ENCODE results near the gene SOX14. TPM values are rescaled to one million over a fixed set of nuclear protein-coding genes. Genes with fewer than 3 reads are reported as not detected.

The SOX14 gene
- polyA plus RNA-seq, 1 of the 3 experiments (the other 2 are of a cell fraction), result not detected

DNA sequence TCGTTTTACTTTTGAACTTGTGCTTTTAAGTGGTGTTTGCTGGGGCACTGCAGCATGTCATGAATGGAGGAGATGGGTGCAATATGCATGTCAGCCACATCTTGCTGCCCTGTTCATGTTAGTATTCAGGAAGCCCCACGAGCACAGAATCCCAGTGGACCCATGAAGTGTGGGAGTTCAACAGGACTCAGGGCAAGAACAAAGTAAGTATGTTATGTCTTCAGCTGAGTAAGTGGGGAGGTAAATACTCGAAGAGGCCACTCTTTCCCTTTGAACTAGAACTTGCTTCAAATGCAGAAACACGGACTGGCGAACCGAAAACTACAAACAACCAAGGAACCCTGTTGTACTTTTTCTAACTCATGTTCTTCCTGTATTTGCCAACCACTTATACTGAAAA is 23.4 kb downstream of the SOX14 start:
- Histone ChIP-seq H3K4me2 (no peak overlapping the region), H3K4me3 (ENCODE audit: low read depth in 2 of 2, low read length in 1 of 2) (no peak overlapping the region), H3K9me3 (no peaks in the 10 kb centered on the region), H3F3A (replicated peaks; ENCODE audit: insufficient read depth) (no peaks in the 10 kb centered on the region), H3K79me2 (ENCODE audit: insufficient read depth) (no peaks in the 10 kb centered on the region), H3K27me3 (ENCODE audit: insufficient read depth) (no peaks in the 10 kb centered on the region), H3K9me2 (no peaks in the 10 kb centered on the region), H3K4me1 (ENCODE audit: control insufficient read depth in 1 of 2, insufficient read depth in 2 of 2, low read depth in 1 of 2, low read length in 1 of 2) (no peaks in the 10 kb centered on the region), H3K36me3 (replicated peaks in 1 of 2; ENCODE audit: control insufficient read depth in 1 of 2, insufficient read depth in 2 of 2, low read length in 1 of 2) (no peaks in the 10 kb centered on the region), H2AFZ (ENCODE audit: low read depth) (no peak overlapping the region), H3K27ac (ENCODE audit: low read depth in 2 of 2, low read length in 1 of 2) (no peak overlapping the region), H4K20me1 (ENCODE audit: insufficient read depth) (no peaks in the 10 kb centered on the region), H3K9ac (no peak overlapping the region)
- TF ChIP-seq YY1 (IDR thresholded peaks at IDR 0.05; ENCODE audit: low read depth), result no peak
- TF ChIP-seq, protein P1, sequence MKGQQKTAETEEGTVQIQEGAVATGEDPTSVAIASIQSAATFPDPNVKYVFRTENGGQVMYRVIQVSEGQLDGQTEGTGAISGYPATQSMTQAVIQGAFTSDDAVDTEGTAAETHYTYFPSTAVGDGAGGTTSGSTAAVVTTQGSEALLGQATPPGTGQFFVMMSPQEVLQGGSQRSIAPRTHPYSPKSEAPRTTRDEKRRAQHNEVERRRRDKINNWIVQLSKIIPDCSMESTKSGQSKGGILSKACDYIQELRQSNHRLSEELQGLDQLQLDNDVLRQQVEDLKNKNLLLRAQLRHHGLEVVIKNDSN (IDR thresholded peaks at IDR 0.05; ENCODE audit: borderline replicate concordance, low read depth), result no peak
- TF ChIP-seq RXRA (IDR thresholded peaks at IDR 0.05; ENCODE audit: borderline replicate concordance, low read depth), result no peak
- TF ChIP-seq MXI1 (IDR thresholded peaks at IDR 0.05; ENCODE audit: low read depth, low read length), result no peak
- no peak for TF ChIP-seq RFX5 (IDR thresholded peaks at IDR 0.05; ENCODE audit: low read length)
- TF ChIP-seq, protein P2, sequence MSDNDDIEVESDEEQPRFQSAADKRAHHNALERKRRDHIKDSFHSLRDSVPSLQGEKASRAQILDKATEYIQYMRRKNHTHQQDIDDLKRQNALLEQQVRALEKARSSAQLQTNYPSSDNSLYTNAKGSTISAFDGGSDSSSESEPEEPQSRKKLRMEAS (IDR thresholded peaks at IDR 0.05; ENCODE audit: low read depth), result no peak
- TF ChIP-seq SIN3A (IDR thresholded peaks at IDR 0.05; ENCODE audit: borderline replicate concordance, low read depth, low read length), result no peak
- TF ChIP-seq, protein P3, sequence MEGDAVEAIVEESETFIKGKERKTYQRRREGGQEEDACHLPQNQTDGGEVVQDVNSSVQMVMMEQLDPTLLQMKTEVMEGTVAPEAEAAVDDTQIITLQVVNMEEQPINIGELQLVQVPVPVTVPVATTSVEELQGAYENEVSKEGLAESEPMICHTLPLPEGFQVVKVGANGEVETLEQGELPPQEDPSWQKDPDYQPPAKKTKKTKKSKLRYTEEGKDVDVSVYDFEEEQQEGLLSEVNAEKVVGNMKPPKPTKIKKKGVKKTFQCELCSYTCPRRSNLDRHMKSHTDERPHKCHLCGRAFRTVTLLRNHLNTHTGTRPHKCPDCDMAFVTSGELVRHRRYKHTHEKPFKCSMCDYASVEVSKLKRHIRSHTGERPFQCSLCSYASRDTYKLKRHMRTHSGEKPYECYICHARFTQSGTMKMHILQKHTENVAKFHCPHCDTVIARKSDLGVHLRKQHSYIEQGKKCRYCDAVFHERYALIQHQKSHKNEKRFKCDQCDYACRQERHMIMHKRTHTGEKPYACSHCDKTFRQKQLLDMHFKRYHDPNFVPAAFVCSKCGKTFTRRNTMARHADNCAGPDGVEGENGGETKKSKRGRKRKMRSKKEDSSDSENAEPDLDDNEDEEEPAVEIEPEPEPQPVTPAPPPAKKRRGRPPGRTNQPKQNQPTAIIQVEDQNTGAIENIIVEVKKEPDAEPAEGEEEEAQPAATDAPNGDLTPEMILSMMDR (IDR thresholded peaks at IDR 0.05), result no peak
- TF ChIP-seq JUND (IDR thresholded peaks at IDR 0.05), result no peak
- TF ChIP-seq, protein P4, sequence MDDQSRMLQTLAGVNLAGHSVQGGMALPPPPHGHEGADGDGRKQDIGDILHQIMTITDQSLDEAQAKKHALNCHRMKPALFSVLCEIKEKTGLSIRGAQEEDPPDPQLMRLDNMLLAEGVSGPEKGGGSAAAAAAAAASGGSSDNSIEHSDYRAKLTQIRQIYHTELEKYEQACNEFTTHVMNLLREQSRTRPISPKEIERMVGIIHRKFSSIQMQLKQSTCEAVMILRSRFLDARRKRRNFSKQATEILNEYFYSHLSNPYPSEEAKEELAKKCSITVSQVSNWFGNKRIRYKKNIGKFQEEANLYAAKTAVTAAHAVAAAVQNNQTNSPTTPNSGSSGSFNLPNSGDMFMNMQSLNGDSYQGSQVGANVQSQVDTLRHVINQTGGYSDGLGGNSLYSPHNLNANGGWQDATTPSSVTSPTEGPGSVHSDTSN (IDR thresholded peaks at IDR 0.05), result no peak
- WGBS (ENCODE audit: low lambda C conversion rate), result 33% methylated on average over 6 of the region's 6 CpGs
- no peak for DNase-seq
- POLR2A ChIA-PET, result no interaction called here
- CTCF ChIA-PET, result no interaction called here

DNA sequence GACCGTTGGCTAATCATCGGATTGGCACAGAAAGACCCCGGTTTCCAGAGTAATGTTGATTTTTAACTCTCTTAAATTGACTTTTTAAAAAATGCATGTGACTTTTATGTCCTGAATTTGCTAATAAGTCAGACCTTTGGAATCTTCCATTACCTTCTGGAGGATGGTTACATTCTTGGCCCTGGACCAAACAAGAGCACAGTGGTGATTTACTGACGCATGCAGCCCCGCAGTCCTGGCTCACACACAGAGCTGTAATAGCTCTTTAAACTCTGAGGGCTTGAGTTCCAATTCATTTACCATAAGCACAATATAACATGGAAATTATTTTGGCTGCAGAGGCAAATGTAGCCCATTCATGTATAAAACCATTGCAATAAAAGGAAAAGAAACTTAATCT is 25.1 kb downstream of the SOX14 start:
- no peaks in the 10 kb centered on the region for H3F3A ChIP-seq (replicated peaks; ENCODE audit: insufficient read depth)
- no peak overlapping the region for H3K4me3 ChIP-seq (ENCODE audit: low read depth in 2 of 2, low read length in 1 of 2)
- no peaks in the 10 kb centered on the region for H3K36me3 ChIP-seq (replicated peaks in 1 of 2; ENCODE audit: control insufficient read depth in 1 of 2, insufficient read depth in 2 of 2, low read length in 1 of 2)
- H2AFZ ChIP-seq (ENCODE audit: low read depth), result no peak overlapping the region
- H3K4me1 ChIP-seq (ENCODE audit: control insufficient read depth in 1 of 2, insufficient read depth in 2 of 2, low read depth in 1 of 2, low read length in 1 of 2), result no peaks in the 10 kb centered on the region
- 42% methylated on average over 5 of the region's 5 CpGs for WGBS (ENCODE audit: low lambda C conversion rate)
- H3K27me3 ChIP-seq (ENCODE audit: insufficient read depth), result no peaks in the 10 kb centered on the region
- no peak overlapping the region for H3K4me2 ChIP-seq
- H3K27ac ChIP-seq (ENCODE audit: low read depth in 2 of 2, low read length in 1 of 2), result no peak overlapping the region
- ChIA-PET POLR2A (no interaction called here), CTCF (interaction anchor here (1.1 kb wide), 1 partner anchor 25 kb away, joined by 3 read pairs; no protein-coding TSS in a partner anchor)
- TF ChIP-seq EZH2phosphoT487 (IDR thresholded peaks at IDR 0.05; ENCODE audit: borderline replicate concordance, low read depth) (no peak), SIN3A (IDR thresholded peaks at IDR 0.05; ENCODE audit: borderline replicate concordance, low read depth, low read length) (no peak), FOSL2 (IDR thresholded peaks at IDR 0.05; ENCODE audit: borderline replicate concordance, low read depth) (no peak), RCOR1 (IDR thresholded peaks at IDR 0.05; ENCODE audit: low read length) (no peak), FOXM1 (IDR thresholded peaks at IDR 0.05; ENCODE audit: low read depth) (no peak)
- H3K9ac ChIP-seq, result no peak overlapping the region
- H4K20me1 ChIP-seq (ENCODE audit: insufficient read depth), result no peaks in the 10 kb centered on the region
- no peak for DNase-seq
- H3K9me3 ChIP-seq, result no peaks in the 10 kb centered on the region
- no peaks in the 10 kb centered on the region for H3K79me2 ChIP-seq (ENCODE audit: insufficient read depth)
- no peaks in the 10 kb centered on the region for H3K9me2 ChIP-seq

Data from SK-N-SH (cell line).